ENCODE measurements around the gene TRIM14. TPM values are rescaled to one million over a fixed set of nuclear protein-coding genes. Genes with fewer than 3 reads are reported as not detected.

The TRIM14 gene
- 10 to 100 TPM; 34.6 to 38.2 (median 36.0) TPM for total RNA-seq (2021; fragmentation: NEBNext Ultra II Directional; extraction: Animal tissue kit (Norgen Biotek cat#: 25700))
- long read RNA-seq, full-length matches to known transcripts: 36 of 58 reads
- long read RNA-seq, partial matches to known transcripts: 1 of 58 reads
- long read RNA-seq, other reads (novel, unspliced or antisense): 21 of 58 reads

- TF ChIP-seq CTCF (IDR thresholded peaks at IDR 0.05): peak; percentile 65
- Mint-ChIP-seq H3K4me1 (ENCODE audit: low read depth) (peaks cover 25% of the 10 kb centered on the region), H3K27ac (peak within 1 kb of the TSS; percentile 90), H3K9me3 (no peaks in the 10 kb centered on the region), H3K4me3 (peak within 1 kb of the TSS; percentile 94), H3K36me3 (ENCODE audit: low read depth) (no peaks in the 10 kb centered on the region), H3K27me3 (ENCODE audit: insufficient read depth) (peaks cover 2% of the 10 kb centered on the region; the same call in 1 of the 2 replicates)
- DNase-seq: peak; percentile 49
These were observed at the start of gene TRIM14 for GRCh38 chr9:98118640-98119601. Gene TRIM14 (minus strand): TSS chr9:98119222. CDS start chr9:98119188, 34 bp downstream.

- TF ChIP-seq CTCF (IDR thresholded peaks at IDR 0.05): no peak
- Mint-ChIP-seq H3K4me3 (no peak overlapping the region), H3K27me3 (ENCODE audit: insufficient read depth) (peaks cover 15% of the 10 kb centered on the region), H3K4me1 (ENCODE audit: low read depth) (peaks cover 14% of the 10 kb centered on the region), H3K27ac (no peak overlapping the region), H3K9me3 (no peaks in the 10 kb centered on the region), H3K36me3 (ENCODE audit: low read depth) (no peaks in the 10 kb centered on the region)
- DNase-seq: no peak
These were observed 49.2 kb upstream of the TRIM14 start for GRCh38 chr9:98168153-98168780.

- no peak for DNase-seq
- Mint-ChIP-seq H3K4me3 (no peak overlapping the region), H3K9me3 (no peaks in the 10 kb centered on the region), H3K27me3 (ENCODE audit: insufficient read depth) (peaks cover 17% of the 10 kb centered on the region), H3K4me1 (ENCODE audit: low read depth) (peaks cover 9% of the 10 kb centered on the region), H3K36me3 (ENCODE audit: low read depth) (no peaks in the 10 kb centered on the region), H3K27ac (no peak overlapping the region)
- no peak for TF ChIP-seq CTCF (IDR thresholded peaks at IDR 0.05)
These were observed 45.9 kb upstream of the TRIM14 start for GRCh38 chr9:98164912-98165311.

GRCh38 chr9:98162613-98163012 lies 43.6 kb upstream of the TRIM14 start:
- Mint-ChIP-seq H3K27me3 (ENCODE audit: insufficient read depth) (peaks cover 14% of the 10 kb centered on the region), H3K9me3 (no peaks in the 10 kb centered on the region), H3K4me1 (ENCODE audit: low read depth) (peaks cover 5% of the 10 kb centered on the region; the same call in 1 of the 2 replicates), H3K4me3 (no peak overlapping the region), H3K36me3 (ENCODE audit: low read depth) (no peaks in the 10 kb centered on the region), H3K27ac (no peak overlapping the region)
- no peak for DNase-seq
- no peak for TF ChIP-seq CTCF (IDR thresholded peaks at IDR 0.05)

GRCh38 chr9:98161851-98162250 lies 42.8 kb upstream of the TRIM14 start:
- DNase-seq: no peak
- Mint-ChIP-seq H3K27ac (no peak overlapping the region), H3K36me3 (ENCODE audit: low read depth) (no peaks in the 10 kb centered on the region), H3K4me3 (no peak overlapping the region), H3K4me1 (ENCODE audit: low read depth) (peaks cover 5% of the 10 kb centered on the region; the same call in 1 of the 2 replicates), H3K27me3 (ENCODE audit: insufficient read depth) (peaks cover 16% of the 10 kb centered on the region), H3K9me3 (no peaks in the 10 kb centered on the region)
- TF ChIP-seq CTCF (IDR thresholded peaks at IDR 0.05): no peak

All from HFFc6 (cell line).